C1 segment of cervical spinal cord (tissue), 14 donors: ENCODE measurements around the gene DNAJC15.

Source experiments
- DNase-seq, 14 donors: peaks; one replicate each; lab custom pipeline; 2025; lab: John Stamatoyannopoulos, UW

Gene DNAJC15

GRCh38 chr13:43126420-43126819 is 103.0 kb downstream of the DNAJC15 start:
- DNase-seq = no peak

GRCh38 chr13:43127103-43127798 is 103.9 kb downstream of the DNAJC15 start:
- no peak for DNase-seq

GRCh38 chr13:43127827-43128226 is 104.4 kb downstream of the DNAJC15 start:
- DNase-seq = no peak

- DNase-seq = no peak
Measured at GRCh38 chr13:43128504-43128961, 105.1 kb downstream of the DNAJC15 start.

GRCh38 chr13:43129066-43129465 is 105.7 kb downstream of the DNAJC15 start:
- no peak for DNase-seq

GRCh38 chr13:43129511-43130110 is 106.2 kb downstream of the DNAJC15 start:
- no peak for DNase-seq

GRCh38 chr13:43132257-43132656 is 108.9 kb downstream of the DNAJC15 start:
- DNase-seq = no peak

GRCh38 chr13:43132911-43133310 is 109.5 kb downstream of the DNAJC15 start:
- DNase-seq = no peak

- DNase-seq = no peak
Measured at GRCh38 chr13:43133792-43134191, 110.4 kb downstream of the DNAJC15 start.

- DNase-seq = no peak
Measured at GRCh38 chr13:43134868-43135267, 111.5 kb downstream of the DNAJC15 start.

- no peak for DNase-seq
Measured at GRCh38 chr13:43135516-43135915, 112.1 kb downstream of the DNAJC15 start.

- DNase-seq = no peak
Measured at GRCh38 chr13:43136920-43137575, 113.7 kb downstream of the DNAJC15 start.

- DNase-seq = no peak
Measured at GRCh38 chr13:43139211-43139610, 115.8 kb downstream of the DNAJC15 start.

GRCh38 chr13:43139921-43140320 is 116.5 kb downstream of the DNAJC15 start:
- no peak for DNase-seq

GRCh38 chr13:43140985-43141384 is 117.6 kb downstream of the DNAJC15 start:
- DNase-seq = no peak

- no peak for DNase-seq
Measured at GRCh38 chr13:43141685-43142084, 118.3 kb downstream of the DNAJC15 start.

- no peak for DNase-seq
Measured at GRCh38 chr13:43143591-43143990, 120.2 kb downstream of the DNAJC15 start.

- no peak for DNase-seq
Measured at GRCh38 chr13:43145534-43146196, 122.3 kb downstream of the DNAJC15 start.

- DNase-seq = no peak
Measured at GRCh38 chr13:43146400-43146799, 123.0 kb downstream of the DNAJC15 start.

GRCh38 chr13:43150369-43151207 is 127.2 kb downstream of the DNAJC15 start:
- peak in 1 of 14 donors; percentile 11 for DNase-seq

GRCh38 chr13:43153436-43154090 is 130.2 kb downstream of the DNAJC15 start:
- no peak for DNase-seq
